Prostate gland (tissue), 2 donors: ENCODE data around the gene FRMD1. TPM values are rescaled to one million over a fixed set of nuclear protein-coding genes. Genes with fewer than 3 reads are reported as not detected.

ENCODE experiments used
- DNase-seq: peaks from one replicate; pipeline ENCODE4 v3.0.0-alpha.2; 2019; ENCODE audit warnings: low spot score
- H3K27ac ChIP-seq, 2 donors: fragments of 200-600 bp; sonication (generic); 2 replicates each; pipeline ENCODE4 v1.5.1; 2017 to 2019
- H3K27me3 ChIP-seq: fragments of 200-600 bp; sonication (generic); replicated peaks from 2 replicates; pipeline ENCODE4 v1.5.1; 2019; ENCODE audit not compliant: insufficient read depth
- H3K36me3 ChIP-seq, 2 donors: fragments of 200-600 bp; sonication (generic); 1 replicate in 1 of 2; 2 replicates in 1 of 2; pipeline versions ENCODE4 v1.5.1 to v1.8.1; 2017 to 2019
- H3K4me1 ChIP-seq: fragments of 200-600 bp; sonication (generic); replicated peaks from 2 replicates; pipeline ENCODE4 v1.5.1; 2019
- H3K4me3 ChIP-seq, 2 donors: fragments of 200-600 bp; sonication (generic); 2 replicates each; pipeline ENCODE4 v1.5.1; 2017 to 2019
- H3K9me3 ChIP-seq: fragments of 200-600 bp; sonication (generic); 2 replicates; pipeline ENCODE4 v1.5.1; 2017
- CTCF ChIP-seq, 4 experiments: fragments of 200-600 bp in 2 of 4; fragments of 450-650 bp in 2 of 4; sonication (generic) in 2 of 4; IDR thresholded peaks; 1 replicate in 3 of 4; 2 replicates in 1 of 4; pipeline ENCODE4 v1.5.1; 2016 to 2019; ENCODE audit warnings: antibody characterized with exemption in 4 of 4, mild to moderate bottlenecking in 2 of 4, moderate library complexity in 2 of 4
- POLR2A ChIP-seq: fragments of 450-650 bp; IDR thresholded peaks from one replicate; pipeline ENCODE4 v1.6.1; 2016; ENCODE audit warnings: antibody characterized with exemption, mild to moderate bottlenecking
- POLR2AphosphoS5 ChIP-seq: sonication (generic); formaldehyde crosslinking; IDR thresholded peaks from one replicate; pipeline ENCODE4 v1.6.1; 2017; ENCODE audit warnings: antibody characterized with exemption
- WGBS: methylation state at CpG from one replicate; pipeline ENCODE4 v1.1.5; 2018; 5-methylcytosine and 5-hydroxymethylcytosine counted together
- intact Hi-C: fragments of 100-400 bp; cut with DNase I; formaldehyde crosslinking; loops from one replicate; pipeline ENCODE4 v1.14.2; 2022
- total RNA-seq, 2 donors: library from RNA; depleted of rRNA; stranded (reverse); fragments of >200 nt; gene quantifications; one replicate each; pipeline ENCODE4 v1.1.0, GENCODE V29; 2016

FRMD1 gene
- total RNA-seq, 2 donors from 2014 or later = 0.18 to 2.2 TPM

- Histone ChIP-seq H3K4me1 (no peaks in the 10 kb centered on the region), H3K9me3 (no peaks in the 10 kb centered on the region), H3K4me3 (no peak overlapping the region), H3K27ac (no peak overlapping the region), H3K27me3 (peaks cover 6% of the 10 kb centered on the region), H3K36me3 (no peaks in the 10 kb centered on the region)
- 94% methylated on average over 13 of the region's 13 CpGs for WGBS
- intact Hi-C loops = no loop called here
- no peak for DNase-seq
- TF ChIP-seq POLR2A = no peak
- no peak for TF ChIP-seq CTCF (IDR thresholded peaks at IDR 0.05)
- no peak for TF ChIP-seq POLR2AphosphoS5
These were observed 19.4 kb upstream of the FRMD1 start for GRCh38 chr6:168098431-168098861.

- Histone ChIP-seq H3K27ac (no peak overlapping the region), H3K9me3 (no peaks in the 10 kb centered on the region), H3K27me3 (peaks cover 6% of the 10 kb centered on the region), H3K4me1 (no peaks in the 10 kb centered on the region), H3K36me3 (no peaks in the 10 kb centered on the region), H3K4me3 (no peak overlapping the region)
- WGBS = 68% methylated on average over 22 of the region's 22 CpGs
- intact Hi-C loops = no loop called here
- no peak for DNase-seq
- no peak for TF ChIP-seq POLR2A
- TF ChIP-seq POLR2AphosphoS5 = no peak
- TF ChIP-seq CTCF (IDR thresholded peaks at IDR 0.05) = no peak
These were observed 18.8 kb upstream of the FRMD1 start for GRCh38 chr6:168097621-168098430.

- no peaks in the 10 kb centered on the region for H3K36me3 ChIP-seq
- no peak overlapping the region for H3K27ac ChIP-seq
- no peaks in the 10 kb centered on the region for H3K9me3 ChIP-seq
- H3K4me1 ChIP-seq = no peaks in the 10 kb centered on the region
- peaks cover 6% of the 10 kb centered on the region for H3K27me3 ChIP-seq
- TF ChIP-seq POLR2AphosphoS5 = no peak
- TF ChIP-seq CTCF (IDR thresholded peaks at IDR 0.05) = no peak
- no peak for TF ChIP-seq POLR2A
- H3K4me3 ChIP-seq = no peak overlapping the region
- DNase-seq = no peak
- WGBS = 88% methylated on average over 6 of the region's 10 CpGs
- intact Hi-C loops = no loop called here
These were observed 18.2 kb upstream of the FRMD1 start for GRCh38 chr6:168097221-168097620.

GRCh38 chr6:168096271-168096764, 17.3 kb upstream of the FRMD1 start:
- 91% methylated on average over 13 of the region's 13 CpGs for WGBS
- no peak for TF ChIP-seq CTCF (IDR thresholded peaks at IDR 0.05)
- TF ChIP-seq POLR2AphosphoS5 = no peak
- no peak for TF ChIP-seq POLR2A
- intact Hi-C loops = no loop called here
- no peak for DNase-seq
- Histone ChIP-seq H3K36me3 (no peaks in the 10 kb centered on the region), H3K4me1 (no peaks in the 10 kb centered on the region), H3K4me3 (no peak overlapping the region), H3K27ac (no peak overlapping the region), H3K27me3 (peaks cover 2% of the 10 kb centered on the region), H3K9me3 (no peaks in the 10 kb centered on the region)
